H9 (cell line): ENCODE data around the gene SEH1L. TPM values are rescaled to one million over a fixed set of nuclear protein-coding genes. Genes with fewer than 3 reads are reported as not detected.

Source experiments
- DNase-seq: peaks from one replicate; pipeline ENCODE4 v3.0.0-alpha.2; 2017
- H2AFZ ChIP-seq: one replicate; pipeline ENCODE4 v1.6.1; 2013; ENCODE audit warnings: mild to moderate bottlenecking, low read length, control low read depth, moderate library complexity
- H2AK5ac ChIP-seq: 2 replicates; pipeline ENCODE4 v1.6.1; 2013; ENCODE audit warnings: low read length, control low read depth, mixed read lengths; ENCODE audit not compliant: insufficient read length
- H2BK120ac ChIP-seq: one replicate; pipeline ENCODE4 v1.6.1; 2013; ENCODE audit warnings: low read depth, mild to moderate bottlenecking, low read length, control low read depth, inconsistent platforms; ENCODE audit not compliant: poor library complexity, severe bottlenecking
- H2BK12ac ChIP-seq: 2 replicates; pipeline ENCODE4 v1.6.1; 2013; ENCODE audit warnings: low read length, control low read depth, mixed read lengths, low read depth; ENCODE audit not compliant: insufficient read length
- H2BK15ac ChIP-seq: 2 replicates; pipeline ENCODE4 v1.6.1; 2013; ENCODE audit warnings: low read depth, low read length, control low read depth
- H2BK20ac ChIP-seq: one replicate; pipeline ENCODE4 v1.6.1; 2013; ENCODE audit warnings: low read depth, mild to moderate bottlenecking, low read length, control low read depth, inconsistent platforms; ENCODE audit not compliant: poor library complexity, severe bottlenecking
- H2BK5ac ChIP-seq: 2 replicates; pipeline ENCODE4 v1.6.1; 2013; ENCODE audit warnings: low read length, control low read depth, mixed read lengths; ENCODE audit not compliant: insufficient read length
- H3K14ac ChIP-seq: 2 replicates; pipeline ENCODE4 v1.6.1; 2013; ENCODE audit warnings: low read length, control low read depth; ENCODE audit not compliant: insufficient read depth
- H3K18ac ChIP-seq: 2 replicates; pipeline ENCODE4 v1.6.1; 2013; ENCODE audit warnings: low read depth, mild to moderate bottlenecking, mixed read lengths, low read length, control low read depth; ENCODE audit not compliant: insufficient read length
- H3K23ac ChIP-seq: 2 replicates; pipeline ENCODE4 v1.6.1; 2013; ENCODE audit warnings: low read length, control low read depth, mixed read lengths, low read depth; ENCODE audit not compliant: insufficient read length
- H3K23me2 ChIP-seq: 2 replicates; pipeline ENCODE4 v1.6.1; 2013; ENCODE audit warnings: low read depth, mild to moderate bottlenecking, mixed read lengths, low read length, control low read depth; ENCODE audit not compliant: insufficient read length, poor library complexity, severe bottlenecking
- H3K27ac ChIP-seq: 2 replicates; pipeline ENCODE4 v1.5.1; 2013; ENCODE audit warnings: low read length, control low read depth, mixed read lengths, low read depth; ENCODE audit not compliant: insufficient read length
- H3K27me3 ChIP-seq: 2 replicates; pipeline ENCODE4 v1.6.1; 2013; ENCODE audit warnings: low read length, control low read depth, inconsistent platforms; ENCODE audit not compliant: insufficient read depth
- H3K4ac ChIP-seq: 2 replicates; pipeline ENCODE4 v1.6.1; 2013; ENCODE audit warnings: low read depth, mild to moderate bottlenecking, control low read depth, inconsistent platforms, low read length, moderate library complexity
- H3K4me1 ChIP-seq: 2 replicates; pipeline ENCODE4 v1.6.1; 2013; ENCODE audit warnings: low read length, control low read depth, inconsistent platforms; ENCODE audit not compliant: insufficient read depth
- H3K4me2 ChIP-seq: 2 replicates; pipeline ENCODE4 v1.6.1; 2013; ENCODE audit warnings: low read length, control low read depth, mixed read lengths; ENCODE audit not compliant: insufficient read length, insufficient read depth
- H3K56ac ChIP-seq: 2 replicates; pipeline ENCODE4 v1.6.1; 2013; ENCODE audit warnings: low read depth, mild to moderate bottlenecking, mixed read lengths, low read length, control low read depth; ENCODE audit not compliant: insufficient read length
- H3K79me1 ChIP-seq: 2 replicates; pipeline ENCODE4 v1.6.1; 2013; ENCODE audit warnings: low read depth, mild to moderate bottlenecking, moderate library complexity, low read length, control low read depth, inconsistent platforms; ENCODE audit not compliant: insufficient read depth, poor library complexity, severe bottlenecking
- H3K79me2 ChIP-seq: 2 replicates; pipeline ENCODE4 v1.6.1; 2013; ENCODE audit warnings: low read length, control low read depth, inconsistent platforms; ENCODE audit not compliant: insufficient read depth
- H3K9ac ChIP-seq: 2 replicates; pipeline ENCODE4 v1.6.1; 2013; ENCODE audit warnings: low read length, control low read depth, mixed read lengths; ENCODE audit not compliant: insufficient read length; ENCODE audit errors: extremely low read depth
- H3K9me3 ChIP-seq: one replicate; pipeline ENCODE4 v1.6.1; 2013; ENCODE audit warnings: low read depth, low read length, inconsistent platforms; ENCODE audit not compliant: control insufficient read depth
- H3T11ph ChIP-seq: one replicate; pipeline ENCODE4 v1.6.1; 2013; ENCODE audit warnings: mild to moderate bottlenecking, low read length, control low read depth, inconsistent platforms
- H4K20me1 ChIP-seq: one replicate; pipeline ENCODE4 v1.6.1; 2013; ENCODE audit not compliant: control insufficient read depth, insufficient read length, insufficient read depth
- H4K5ac ChIP-seq: 2 replicates; pipeline ENCODE4 v1.6.1; 2013; ENCODE audit warnings: low read depth, mild to moderate bottlenecking, mixed read lengths, low read length, control low read depth; ENCODE audit not compliant: insufficient read length
- H4K8ac ChIP-seq: replicated peaks from 2 replicates; pipeline ENCODE4 v1.6.1; 2013; ENCODE audit warnings: low read length, control low read depth, mixed read lengths, low read depth; ENCODE audit not compliant: insufficient read length
- H4K91ac ChIP-seq: 2 replicates; pipeline ENCODE4 v1.6.1; 2013; ENCODE audit warnings: low read depth, mild to moderate bottlenecking, moderate library complexity, mixed read lengths, low read length, control low read depth; ENCODE audit not compliant: insufficient read length
- H3K27ac Mint-ChIP-seq, 3 experiments: 2 replicates in 2 of 3; 3 replicates in 1 of 3; pipeline ENCODE4 v1.8.0; 2020 to 2021; ENCODE audit warnings: mixed read lengths in 3 of 3, mild to moderate bottlenecking in 1 of 3, moderate library complexity in 1 of 3
- H3K27me3 Mint-ChIP-seq: 2 replicates; pipeline ENCODE4 v1.8.0; 2021; ENCODE audit warnings: low read depth, mild to moderate bottlenecking, moderate library complexity, mixed read lengths
- H3K36me3 Mint-ChIP-seq, 3 experiments: 2 replicates in 2 of 3; 3 replicates in 1 of 3; pipeline ENCODE4 v1.8.0; 2020 to 2021; ENCODE audit warnings: low read depth in 3 of 3, mixed read lengths in 3 of 3; ENCODE audit not compliant: insufficient read depth in 1 of 3
- H3K4me1 Mint-ChIP-seq, 2 experiments: 2 replicates each; pipeline ENCODE4 v1.8.0; 2020; ENCODE audit warnings: mixed read lengths in 2 of 2
- H3K4me3 Mint-ChIP-seq, 2 experiments: 2 replicates in 1 of 2; 3 replicates in 1 of 2; pipeline ENCODE4 v1.8.0; 2020 to 2021; ENCODE audit warnings: mild to moderate bottlenecking in 2 of 2, mixed read lengths in 2 of 2, moderate library complexity in 1 of 2
- H3K9me3 Mint-ChIP-seq, 2 experiments: 2 replicates in 1 of 2; 3 replicates in 1 of 2; pipeline ENCODE4 v1.8.0; 2020; ENCODE audit warnings: mild to moderate bottlenecking in 2 of 2, mixed read lengths in 2 of 2, moderate library complexity in 1 of 2
- WGBS: extraction: QIAGEN DNeasy Blood & Tissue Kit; methylation state at CpG from one replicate; pipeline ENCODE4 v1.1.7; 2013; ENCODE audit warnings: missing lambda C conversion rate, low lambda C conversion rate, mixed read lengths; ENCODE audit not compliant: insufficient read length; ENCODE audit errors: extremely low coverage; 5-methylcytosine and 5-hydroxymethylcytosine counted together
- total RNA-seq: library from RNA; stranded (reverse); gene quantifications from 2 replicates; pipeline ENCODE4 v1.2.1, GENCODE V29; 2021
- TF ChIP-seq, protein P1 (sequence below): fragments of 200-600 bp; sonication (generic); conservative IDR thresholded peaks from 3 replicates; pipeline ENCODE4 v1.8.0; 2021; ENCODE audit warnings: antibody characterized with exemption, mild to moderate bottlenecking

Gene SEH1L
- total RNA-seq, 1 experiment from 2014 or later, result 97.2 TPM

DNA sequence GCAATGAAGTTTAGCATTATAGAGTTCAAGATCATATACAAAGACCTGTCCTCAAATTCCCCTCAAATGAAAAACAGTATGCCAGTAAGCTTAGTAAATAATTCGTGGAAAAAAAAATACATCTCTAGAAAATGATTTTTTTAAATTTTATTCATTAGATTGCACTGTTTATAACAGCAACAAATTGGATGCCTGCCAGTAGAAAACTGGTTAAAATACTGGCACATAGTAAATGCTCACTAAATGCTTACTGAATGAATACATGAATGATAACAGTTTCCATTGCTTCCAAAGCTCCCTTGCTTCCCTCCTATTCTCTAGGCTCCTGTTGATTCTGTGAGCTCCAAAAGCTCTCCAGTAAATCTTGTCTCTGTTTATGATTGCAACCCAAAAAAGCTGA, 25.5 kb upstream of the SEH1L start:
- no peak overlapping the region for H2BK15ac ChIP-seq
- DNase-seq, result no peak
- H3K9ac ChIP-seq, result no peak overlapping the region
- H4K20me1 ChIP-seq, result peaks cover 2% of the 10 kb centered on the region
- no peaks in the 10 kb centered on the region for H3K79me1 ChIP-seq
- Mint-ChIP-seq H3K36me3 (no peaks in the 10 kb centered on the region), H3K4me1 (no peaks in the 10 kb centered on the region; a peak in 1 of 4 replicates), H3K9me3 (no peaks in the 10 kb centered on the region), H3K27me3 (no peaks in the 10 kb centered on the region; the same call in 1 of the 2 replicates), H3K4me3 (no peak overlapping the region), H3K27ac (no peak overlapping the region)
- H3K27me3 ChIP-seq, result no peaks in the 10 kb centered on the region
- H3K9me3 ChIP-seq, result no peaks in the 10 kb centered on the region
- no peak overlapping the region for H2AK5ac ChIP-seq
- H3K4ac ChIP-seq, result no peak overlapping the region
- H3K23ac ChIP-seq, result no peak overlapping the region
- no peaks in the 10 kb centered on the region for H3K4me1 ChIP-seq
- no peaks in the 10 kb centered on the region for H3K79me2 ChIP-seq
- no peak overlapping the region for H4K8ac ChIP-seq
- no peak overlapping the region for H2AFZ ChIP-seq
- no peak overlapping the region for H2BK12ac ChIP-seq
- H3K23me2 ChIP-seq, result no peaks in the 10 kb centered on the region
- no peak overlapping the region for H4K5ac ChIP-seq
- no peak overlapping the region for H2BK20ac ChIP-seq
- H2BK120ac ChIP-seq, result no peak overlapping the region
- H3K14ac ChIP-seq, result no peak overlapping the region
- no peak overlapping the region for H2BK5ac ChIP-seq
- no CpG with 5 or more reads among the region's 1 CpG for WGBS
- H4K91ac ChIP-seq, result no peak overlapping the region
- H3K18ac ChIP-seq, result no peak overlapping the region
- H3T11ph ChIP-seq, result no peak overlapping the region
- TF ChIP-seq, protein P1, sequence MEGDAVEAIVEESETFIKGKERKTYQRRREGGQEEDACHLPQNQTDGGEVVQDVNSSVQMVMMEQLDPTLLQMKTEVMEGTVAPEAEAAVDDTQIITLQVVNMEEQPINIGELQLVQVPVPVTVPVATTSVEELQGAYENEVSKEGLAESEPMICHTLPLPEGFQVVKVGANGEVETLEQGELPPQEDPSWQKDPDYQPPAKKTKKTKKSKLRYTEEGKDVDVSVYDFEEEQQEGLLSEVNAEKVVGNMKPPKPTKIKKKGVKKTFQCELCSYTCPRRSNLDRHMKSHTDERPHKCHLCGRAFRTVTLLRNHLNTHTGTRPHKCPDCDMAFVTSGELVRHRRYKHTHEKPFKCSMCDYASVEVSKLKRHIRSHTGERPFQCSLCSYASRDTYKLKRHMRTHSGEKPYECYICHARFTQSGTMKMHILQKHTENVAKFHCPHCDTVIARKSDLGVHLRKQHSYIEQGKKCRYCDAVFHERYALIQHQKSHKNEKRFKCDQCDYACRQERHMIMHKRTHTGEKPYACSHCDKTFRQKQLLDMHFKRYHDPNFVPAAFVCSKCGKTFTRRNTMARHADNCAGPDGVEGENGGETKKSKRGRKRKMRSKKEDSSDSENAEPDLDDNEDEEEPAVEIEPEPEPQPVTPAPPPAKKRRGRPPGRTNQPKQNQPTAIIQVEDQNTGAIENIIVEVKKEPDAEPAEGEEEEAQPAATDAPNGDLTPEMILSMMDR, result no peak
- no peak overlapping the region for H3K4me2 ChIP-seq
- H3K56ac ChIP-seq, result no peak overlapping the region
- no peak overlapping the region for H3K27ac ChIP-seq
